Upper lobe of left lung (tissue), 6 donors: Measurements from ENCODE around the gene NHLRC2. TPM values are rescaled to one million over a fixed set of nuclear protein-coding genes. Genes with fewer than 3 reads are reported as not detected.

Experiments used
- ATAC-seq, 2 donors: fragments of 200-7000 bp; cut with Tn5 transposase; one replicate each; pipeline ENCODE4 v1.9.1; 2022; ENCODE audit warnings: mild to moderate bottlenecking in 2 of 2, moderate library complexity in 2 of 2; ENCODE audit not compliant: low FRiP score in 2 of 2
- DNase-seq, 2 donors: peaks; one replicate each; pipeline ENCODE4 v3.0.0-alpha.2; 2019 to 2020
- H3K27ac ChIP-seq, 4 donors: fragments of 200-600 bp; sonication (generic); one replicate each; pipeline ENCODE4 v1.5.1; 2016 to 2019
- H3K27me3 ChIP-seq, 4 donors: fragments of 200-600 bp; sonication (generic); one replicate each; pipeline ENCODE4 v1.5.1; 2017 to 2019
- H3K36me3 ChIP-seq, 4 donors: fragments of 200-600 bp; sonication (generic); one replicate each; pipeline ENCODE4 v1.5.1; 2016 to 2019
- H3K4me1 ChIP-seq, 4 donors: fragments of 200-600 bp; sonication (generic); one replicate each; pipeline ENCODE4 v1.5.1; 2018 to 2019
- H3K4me3 ChIP-seq, 4 donors: fragments of 200-600 bp; sonication (generic); one replicate each; pipeline ENCODE4 v1.5.1; 2017 to 2019; ENCODE audit warnings: mild to moderate bottlenecking in 2 of 4, moderate library complexity in 1 of 4
- H3K9me3 ChIP-seq, 4 donors: fragments of 200-600 bp; sonication (generic); one replicate each; pipeline ENCODE4 v1.5.1; 2018 to 2019
- CTCF ChIP-seq, 6 experiments: fragments of 450-650 bp in 4 of 6; fragments of 200-600 bp in 2 of 6; sonication (generic) in 2 of 6; IDR thresholded peaks; one replicate each; pipeline ENCODE4 v1.5.1; 2016 to 2019; ENCODE audit warnings: antibody characterized with exemption in 6 of 6
- EP300 ChIP-seq, 4 donors: sonication (generic); formaldehyde crosslinking; IDR thresholded peaks; one replicate each; pipeline ENCODE4 v1.5.1; 2017; ENCODE audit warnings: antibody characterized with exemption in 4 of 4, control low read depth in 2 of 4
- POLR2A ChIP-seq, 4 donors: fragments of 450-650 bp; IDR thresholded peaks; one replicate each; pipeline ENCODE4 v1.5.1; 2016 to 2017; ENCODE audit warnings: antibody characterized with exemption in 4 of 4, mild to moderate bottlenecking in 2 of 4
- POLR2AphosphoS5 ChIP-seq, 2 donors: sonication (generic); formaldehyde crosslinking; IDR thresholded peaks; one replicate each; pipeline ENCODE4 v1.5.1; 2017; ENCODE audit warnings: antibody characterized with exemption in 2 of 2
- WGBS, 2 donors: methylation state at CpG; one replicate each; pipeline ENCODE4 v1.1.5; 2017 to 2018; 5-methylcytosine and 5-hydroxymethylcytosine counted together
- total RNA-seq, 6 donors: library from RNA; depleted of rRNA in 4 of 6; stranded (reverse); fragments of >200 nt in 4 of 6; gene quantifications; one replicate each; pipeline versions ENCODE4 v1.1.0 to v1.2.1, GENCODE V29; 2016 to 2021
- donor health status: DM: no; HTN: no; CAD: no; lungs with moderate emphysema.
- donor health status: DM: no; HTN: yes; CAD: no; lungs with severe emphysema.

NHLRC2 gene
- total RNA-seq, 6 donors from 2014 or later: 24.2 to 55.5 (median 39.7) TPM

GRCh38 chr10:113908236-113908635 lies 53.8 kb downstream of the NHLRC2 start:
- Histone ChIP-seq H3K36me3 (peaks cover 0 to 63% (median 15%) of the 10 kb centered on the region in 4 donors), H3K27me3 (no peaks in the 10 kb centered on the region), H3K4me3 (no peak overlapping the region), H3K4me1 (peaks cover 0 to 4% (median 0%) of the 10 kb centered on the region in 4 donors), H3K27ac (no peak overlapping the region), H3K9me3 (no peaks in the 10 kb centered on the region)
- DNase-seq (no peak), ATAC-seq (no peak)
- TF ChIP-seq POLR2AphosphoS5 (IDR thresholded peaks at IDR 0.05): no peak
- no peak for TF ChIP-seq EP300 (IDR thresholded peaks at IDR 0.05)
- no peak for TF ChIP-seq CTCF (IDR thresholded peaks at IDR 0.05)
- TF ChIP-seq POLR2A (IDR thresholded peaks at IDR 0.05): no peak
- WGBS, 2 donors: 86 to 100% methylated on average over 1 of the region's 1 CpG

- H3K4me3 ChIP-seq: no peak overlapping the region
- TF ChIP-seq POLR2AphosphoS5 (IDR thresholded peaks at IDR 0.05): no peak
- no peak for TF ChIP-seq POLR2A (IDR thresholded peaks at IDR 0.05)
- TF ChIP-seq EP300 (IDR thresholded peaks at IDR 0.05): no peak
- TF ChIP-seq CTCF (IDR thresholded peaks at IDR 0.05): no peak
- peaks cover 0 to 38% (median 6%) of the 10 kb centered on the region in 4 donors for H3K36me3 ChIP-seq
- H3K9me3 ChIP-seq: no peaks in the 10 kb centered on the region
- no peak for ATAC-seq
- H3K27me3 ChIP-seq: no peaks in the 10 kb centered on the region
- peaks cover 0 to 17% (median 8%) of the 10 kb centered on the region in 4 donors for H3K4me1 ChIP-seq
- peak overlapping the region in 1 of 4 donors; percentile 32 for H3K27ac ChIP-seq
- WGBS, 2 donors: 79 to 89% methylated on average over 1 of the region's 1 CpG
- no peak for DNase-seq
These were observed 56.7 kb downstream of the NHLRC2 start for GRCh38 chr10:113911113-113911512.

GRCh38 chr10:113911839-113912238 lies 57.4 kb downstream of the NHLRC2 start:
- Histone ChIP-seq H3K4me3 (no peak overlapping the region), H3K4me1 (peaks cover 0 to 24% (median 8%) of the 10 kb centered on the region in 4 donors), H3K9me3 (no peaks in the 10 kb centered on the region), H3K27me3 (no peaks in the 10 kb centered on the region), H3K27ac (peak overlapping the region in 3 of 4 donors; percentile 3 to 33 (median 18)), H3K36me3 (peaks cover 0 to 31% (median 5%) of the 10 kb centered on the region in 4 donors)
- ATAC-seq: no peak
- WGBS, 2 donors: 75 to 81% methylated on average over 6 of the region's 6 CpGs
- no peak for TF ChIP-seq EP300 (IDR thresholded peaks at IDR 0.05)
- no peak for TF ChIP-seq POLR2AphosphoS5 (IDR thresholded peaks at IDR 0.05)
- TF ChIP-seq CTCF (IDR thresholded peaks at IDR 0.05): no peak
- TF ChIP-seq POLR2A (IDR thresholded peaks at IDR 0.05): no peak
- no peak for DNase-seq

GRCh38 chr10:113912582-113912981 lies 58.1 kb downstream of the NHLRC2 start:
- ATAC-seq (peak in 1 of 2 donors; percentile 19), DNase-seq (peak in 1 of 2 donors; percentile 35)
- peak overlapping the region in 3 of 4 donors; percentile 3 to 33 (median 18) for H3K27ac ChIP-seq
- peaks cover 0 to 24% (median 5%) of the 10 kb centered on the region in 4 donors for H3K36me3 ChIP-seq
- H3K9me3 ChIP-seq: no peaks in the 10 kb centered on the region
- 79 to 93% methylated on average over 7 of the region's 7 CpGs for WGBS, 2 donors
- no peaks in the 10 kb centered on the region for H3K27me3 ChIP-seq
- TF ChIP-seq POLR2AphosphoS5 (IDR thresholded peaks at IDR 0.05): no peak
- no peak for TF ChIP-seq EP300 (IDR thresholded peaks at IDR 0.05)
- TF ChIP-seq POLR2A (IDR thresholded peaks at IDR 0.05): no peak
- TF ChIP-seq CTCF (IDR thresholded peaks at IDR 0.05): no peak
- no peak overlapping the region for H3K4me3 ChIP-seq
- peaks cover 0 to 27% (median 8%) of the 10 kb centered on the region in 4 donors for H3K4me1 ChIP-seq

GRCh38 chr10:113914956-113915355 lies 60.5 kb downstream of the NHLRC2 start:
- H3K36me3 ChIP-seq: peaks cover 0 to 10% (median 0%) of the 10 kb centered on the region in 4 donors
- peak in 1 of 2 donors; percentile 68 for TF ChIP-seq POLR2AphosphoS5 (IDR thresholded peaks at IDR 0.05)
- TF ChIP-seq POLR2A (IDR thresholded peaks at IDR 0.05): no peak
- TF ChIP-seq EP300 (IDR thresholded peaks at IDR 0.05): peak in 2 of 4 donors; percentile 81 to 90
- no peak for TF ChIP-seq CTCF (IDR thresholded peaks at IDR 0.05)
- ATAC-seq (peak; percentile 32 to 89), DNase-seq (no peak)
- no peaks in the 10 kb centered on the region for H3K27me3 ChIP-seq
- peaks cover 0 to 27% (median 8%) of the 10 kb centered on the region in 4 donors for H3K4me1 ChIP-seq
- no peaks in the 10 kb centered on the region for H3K9me3 ChIP-seq
- peak overlapping the region; percentile 40 to 73 (median 66) for H3K27ac ChIP-seq
- WGBS, 2 donors: 48 to 75% methylated on average over 2 of the region's 2 CpGs
- H3K4me3 ChIP-seq: no peak overlapping the region
